Neutrophil (primary cell): ENCODE measurements around the gene GPNMB.

Experiments
- H3K27ac ChIP-seq: fragments of 200-600 bp; sonication (generic); 2 replicates; pipeline ENCODE4 v1.5.1; 2016; ENCODE audit warnings: mild to moderate bottlenecking, moderate library complexity
- H3K27me3 ChIP-seq: fragments of 200-600 bp; sonication (generic); 2 replicates; pipeline ENCODE4 v1.6.0; 2016; ENCODE audit warnings: mild to moderate bottlenecking
- H3K36me3 ChIP-seq: fragments of 200-600 bp; sonication (generic); 2 replicates; pipeline ENCODE4 v1.5.1; 2017
- H3K4me1 ChIP-seq, 2 experiments: fragments of 200-600 bp in 1 of 2; sonication (generic) in 1 of 2; 1 replicate in 1 of 2; 2 replicates in 1 of 2; pipeline versions ENCODE4 v1.5.1 to v1.6.1; 2013 to 2016; ENCODE audit warnings: low read depth in 1 of 2, low read length in 1 of 2, mild to moderate bottlenecking in 1 of 2, moderate library complexity in 1 of 2; ENCODE audit not compliant: control insufficient read depth in 1 of 2, insufficient read depth in 1 of 2
- H3K4me3 ChIP-seq, 2 experiments: fragments of 200-600 bp in 1 of 2; sonication (generic) in 1 of 2; 1 replicate in 1 of 2; 2 replicates in 1 of 2; pipeline ENCODE4 v1.5.1; 2013 to 2016; ENCODE audit warnings: low read depth in 1 of 2, low read length in 1 of 2, mild to moderate bottlenecking in 1 of 2, moderate library complexity in 1 of 2
- H3K9me3 ChIP-seq: fragments of 200-600 bp; sonication (generic); 2 replicates; pipeline ENCODE4 v1.5.1; 2016
- CTCF ChIP-seq: fragments of 200-600 bp; sonication (generic); IDR thresholded peaks from 2 replicates; pipeline ENCODE4 v1.5.1; 2016; ENCODE audit warnings: antibody characterized with exemption

GPNMB gene

GRCh38 chr7:23211589-23211988, 35.0 kb upstream of the GPNMB start:
- H3K36me3 ChIP-seq: no peaks in the 10 kb centered on the region
- no peak overlapping the region for H3K4me3 ChIP-seq
- TF ChIP-seq CTCF: no peak
- peaks cover 51 to 53% of the 10 kb centered on the region in 2 experiments for H3K4me1 ChIP-seq
- H3K9me3 ChIP-seq: no peaks in the 10 kb centered on the region
- H3K27ac ChIP-seq: no peak overlapping the region
- no peaks in the 10 kb centered on the region for H3K27me3 ChIP-seq

GRCh38 chr7:23212395-23212794, 34.2 kb upstream of the GPNMB start:
- peaks cover 43 to 45% of the 10 kb centered on the region in 2 experiments for H3K4me1 ChIP-seq
- TF ChIP-seq CTCF: no peak

GRCh38 chr7:23212841-23213240, 33.7 kb upstream of the GPNMB start:
- Histone ChIP-seq H3K9me3 (no peaks in the 10 kb centered on the region), H3K36me3 (no peaks in the 10 kb centered on the region), H3K27me3 (no peaks in the 10 kb centered on the region), H3K27ac (no peak overlapping the region), H3K4me1 (peaks cover 38 to 40% of the 10 kb centered on the region in 2 experiments), H3K4me3 (no peak overlapping the region)
- no peak for TF ChIP-seq CTCF

More at GRCh38 chr7:23212395-23212794, 34.2 kb upstream of the GPNMB start:
- Histone ChIP-seq H3K27me3 (no peaks in the 10 kb centered on the region), H3K36me3 (no peaks in the 10 kb centered on the region), H3K9me3 (no peaks in the 10 kb centered on the region), H3K27ac (no peak overlapping the region), H3K4me3 (no peak overlapping the region)

GRCh38 chr7:23213755-23214154, 32.8 kb upstream of the GPNMB start:
- no peaks in the 10 kb centered on the region for H3K36me3 ChIP-seq
- H3K27ac ChIP-seq: no peak overlapping the region
- TF ChIP-seq CTCF: no peak
- no peaks in the 10 kb centered on the region for H3K27me3 ChIP-seq
- no peak overlapping the region for H3K4me3 ChIP-seq
- H3K4me1 ChIP-seq: peaks cover 29 to 31% of the 10 kb centered on the region in 2 experiments
- no peaks in the 10 kb centered on the region for H3K9me3 ChIP-seq

- H3K4me3 ChIP-seq: no peak overlapping the region
- no peaks in the 10 kb centered on the region for H3K9me3 ChIP-seq
- no peak overlapping the region for H3K27ac ChIP-seq
- H3K36me3 ChIP-seq: no peaks in the 10 kb centered on the region
- no peak for TF ChIP-seq CTCF
- no peaks in the 10 kb centered on the region for H3K27me3 ChIP-seq
- H3K4me1 ChIP-seq: peaks cover 22 to 24% of the 10 kb centered on the region in 2 experiments
These were observed 32.2 kb upstream of the GPNMB start for GRCh38 chr7:23214423-23214822.

- Histone ChIP-seq H3K27ac (no peak overlapping the region), H3K4me3 (no peak overlapping the region), H3K4me1 (peaks cover 17 to 19% of the 10 kb centered on the region in 2 experiments), H3K27me3 (no peaks in the 10 kb centered on the region), H3K36me3 (no peaks in the 10 kb centered on the region), H3K9me3 (no peaks in the 10 kb centered on the region)
- TF ChIP-seq CTCF: no peak
These were observed 31.6 kb upstream of the GPNMB start for GRCh38 chr7:23214938-23215337.
